Right hindlimb (tissue), 1 donor: ENCODE data around the gene MOV10L1.
"Not testable (repeated sequence)": the region's sequence is repeated elsewhere in the genome, so short reads cannot be mapped to it uniquely, and the experiment has no call there.

ENCODE experiments used
- DNase-seq: peaks from one replicate; pipeline ENCODE4 v3.0.0-alpha.2; 2018

Gene MOV10L1

GRCh38 chr22:50138988-50139387 is 49.2 kb downstream of the MOV10L1 start:
- no peak for DNase-seq

- DNase-seq: no peak
These were observed 50.1 kb downstream of the MOV10L1 start for GRCh38 chr22:50139843-50140415.

- DNase-seq: no peak
These were observed 50.8 kb downstream of the MOV10L1 start for GRCh38 chr22:50140615-50141014.

- DNase-seq: no peak
These were observed 51.7 kb downstream of the MOV10L1 start for GRCh38 chr22:50141462-50141861.

GRCh38 chr22:50141891-50142363 is 52.1 kb downstream of the MOV10L1 start:
- DNase-seq: no peak

- no peak for DNase-seq
These were observed 53.3 kb downstream of the MOV10L1 start for GRCh38 chr22:50143096-50143495.

GRCh38 chr22:50144005-50144614 is 54.3 kb downstream of the MOV10L1 start:
- no peak for DNase-seq

GRCh38 chr22:50145721-50146438 is 56.1 kb downstream of the MOV10L1 start:
- DNase-seq: peak; percentile 68

- DNase-seq: peak; percentile 82
These were observed 56.8 kb downstream of the MOV10L1 start for GRCh38 chr22:50146439-50147238.

GRCh38 chr22:50147258-50148165 is 57.7 kb downstream of the MOV10L1 start:
- DNase-seq: not testable (repeated sequence)

- no peak for DNase-seq
These were observed 58.3 kb downstream of the MOV10L1 start for GRCh38 chr22:50148166-50148500.

GRCh38 chr22:50148991-50149721 is 59.4 kb downstream of the MOV10L1 start:
- no peak for DNase-seq

- DNase-seq: no peak
These were observed 60.6 kb downstream of the MOV10L1 start for GRCh38 chr22:50150161-50151129.

- no peak for DNase-seq
These were observed 62.0 kb downstream of the MOV10L1 start for GRCh38 chr22:50151571-50152537.

- no peak for DNase-seq
These were observed 63.4 kb downstream of the MOV10L1 start for GRCh38 chr22:50153056-50153755.

GRCh38 chr22:50153756-50154140 is 63.9 kb downstream of the MOV10L1 start:
- DNase-seq: no peak

GRCh38 chr22:50157709-50158375 is 68.0 kb downstream of the MOV10L1 start:
- DNase-seq: no peak

- no peak for DNase-seq
These were observed 71.1 kb downstream of the MOV10L1 start for GRCh38 chr22:50160947-50161346.
